HG03354 (cell line): Measurements from ENCODE around the gene CD82.

ENCODE experiments used
- ATAC-seq: cut with Tn5 transposase; IDR thresholded peaks from one replicate; pipeline ENCODE4 v1.9.1; 2021; ENCODE audit warnings: mild to moderate bottlenecking; ENCODE audit not compliant: unreplicated experiment, poor library complexity, severe bottlenecking

The CD82 gene

DNA sequence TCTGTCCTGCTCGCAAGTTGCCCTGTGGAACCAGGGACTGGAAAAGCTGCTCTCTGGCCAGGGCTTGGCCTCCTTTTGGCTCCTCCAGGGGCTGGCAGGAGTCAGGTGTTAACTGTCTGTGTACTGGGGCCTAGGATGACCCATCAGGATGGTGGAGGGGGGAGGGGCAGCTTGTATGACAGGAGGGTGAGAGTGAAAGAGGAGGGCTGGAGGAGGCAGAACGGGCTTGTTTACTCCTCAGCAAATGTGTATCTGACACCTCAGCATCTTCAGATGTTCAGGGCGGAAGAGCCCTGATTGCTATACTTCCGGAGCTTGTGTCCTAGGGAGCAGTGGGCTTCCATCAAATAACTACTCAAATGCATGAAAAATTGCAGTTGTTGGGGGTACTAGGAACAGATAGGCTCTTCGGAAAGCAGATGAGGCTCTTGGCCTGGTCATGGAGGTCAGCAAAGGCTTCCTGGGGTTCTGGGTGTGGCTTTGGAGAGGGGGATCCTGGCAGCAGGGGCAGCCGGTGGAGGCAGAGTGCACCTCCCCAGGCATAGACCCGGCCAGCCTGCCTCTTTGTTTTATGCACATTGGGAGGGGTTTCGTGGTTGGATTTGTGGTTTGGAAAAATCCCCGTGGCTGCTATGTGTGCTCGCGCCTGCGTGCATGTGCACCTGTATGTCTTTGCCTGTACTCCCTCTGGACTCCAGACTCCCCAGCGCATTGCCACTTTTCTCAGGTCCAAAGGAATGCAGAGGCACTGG is 31.2 kb downstream of the CD82 start:
- ATAC-seq: no peak

DNA sequence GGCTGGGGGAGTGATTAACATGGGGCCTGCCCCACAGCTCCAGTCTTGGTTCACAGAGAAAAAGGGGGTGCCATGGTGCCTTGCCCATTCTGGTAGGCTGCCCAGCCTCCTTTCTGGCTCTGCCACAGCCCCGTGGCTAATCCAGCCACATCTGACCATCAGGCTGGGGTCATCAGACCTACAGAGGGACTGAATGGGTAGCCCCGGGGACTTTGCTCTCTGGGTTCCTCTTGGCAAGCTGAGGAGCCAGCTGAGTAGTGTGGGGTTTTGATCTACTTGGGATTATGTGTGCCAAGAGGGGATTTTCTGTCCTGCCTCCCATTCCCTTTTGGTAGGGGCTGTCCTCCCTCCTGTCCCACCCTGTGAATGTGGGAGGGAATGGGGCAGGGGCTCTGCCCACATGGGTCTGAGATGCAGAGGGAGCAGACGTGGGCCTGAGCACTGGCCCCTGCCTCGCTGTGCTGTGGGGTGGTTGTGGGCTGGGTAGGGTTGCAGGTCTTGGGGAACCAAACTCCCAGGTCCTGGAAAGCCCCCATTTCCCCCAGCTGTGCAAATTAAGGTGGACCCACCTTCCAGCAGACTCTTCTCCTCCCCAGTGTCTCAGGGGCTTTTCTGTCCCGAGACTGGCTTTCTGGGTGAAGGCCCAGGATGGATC is 32.0 kb downstream of the CD82 start:
- ATAC-seq: no peak

DNA sequence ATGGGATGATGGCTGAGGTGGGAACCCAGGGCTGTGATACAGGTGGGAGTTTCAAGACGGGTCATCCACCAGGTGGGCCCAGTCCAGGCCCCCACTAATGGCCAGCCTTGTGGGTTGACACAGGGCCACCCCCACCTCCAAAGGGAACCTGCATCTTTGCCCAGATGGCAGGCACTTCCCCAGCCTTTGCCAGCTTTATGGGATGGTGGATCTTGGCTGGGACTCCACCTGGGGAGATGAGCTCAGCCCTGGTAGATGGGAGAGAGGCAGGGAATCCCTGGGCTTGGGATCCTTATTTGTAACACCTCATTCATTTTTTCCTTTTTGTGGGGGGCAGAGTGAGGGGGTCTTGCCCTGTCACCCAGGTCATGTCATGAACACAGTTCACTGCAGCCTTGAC is 33.4 kb downstream of the CD82 start:
- no peak for ATAC-seq

DNA sequence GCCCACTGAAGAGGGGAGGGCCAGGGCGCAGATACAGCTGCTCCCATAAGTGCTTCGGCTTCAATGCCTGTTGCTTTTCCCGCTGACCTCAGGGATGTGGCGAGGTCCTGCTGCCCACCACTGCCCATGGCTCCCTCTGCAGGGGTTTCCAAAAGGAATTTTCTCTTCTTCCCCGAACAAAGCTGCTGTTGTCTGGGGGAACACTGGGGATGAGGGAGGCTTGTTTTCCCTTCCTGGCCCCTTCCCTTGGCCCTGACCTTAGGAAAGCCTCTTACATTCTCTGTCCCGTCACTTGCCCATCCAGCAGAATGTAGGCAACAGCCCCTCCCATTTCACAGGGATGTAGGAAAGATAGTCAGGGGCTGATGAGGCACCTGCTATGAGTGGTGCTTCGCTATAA is 34.8 kb downstream of the CD82 start:
- no peak for ATAC-seq

DNA sequence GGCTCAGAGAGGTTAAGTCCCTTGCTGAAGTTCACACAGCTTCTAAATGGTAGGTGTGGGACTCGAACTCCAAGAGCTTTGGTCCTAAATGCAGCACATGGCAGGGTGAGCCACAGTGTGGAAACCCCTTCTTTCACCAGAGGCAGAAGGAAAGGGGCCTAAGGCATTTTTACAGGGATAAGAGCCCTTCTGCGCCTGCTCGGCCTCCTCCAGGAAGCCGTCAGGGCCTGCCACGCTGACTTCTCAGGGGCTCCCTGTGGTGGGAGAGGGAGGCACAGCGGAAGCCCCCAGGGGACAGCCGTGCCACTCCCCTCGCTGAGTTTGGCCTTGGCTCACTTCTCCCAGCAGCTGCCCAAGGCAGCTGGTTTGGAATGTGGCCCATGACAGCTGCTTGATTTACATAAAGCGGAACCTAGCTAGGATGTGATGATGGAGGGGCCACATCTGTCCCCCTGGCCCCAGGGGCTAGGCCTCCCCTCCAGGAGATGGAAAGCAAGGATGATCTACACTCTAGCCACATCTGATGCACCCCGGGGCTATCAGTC is 35.4 kb downstream of the CD82 start:
- peak; percentile 49 for ATAC-seq

DNA sequence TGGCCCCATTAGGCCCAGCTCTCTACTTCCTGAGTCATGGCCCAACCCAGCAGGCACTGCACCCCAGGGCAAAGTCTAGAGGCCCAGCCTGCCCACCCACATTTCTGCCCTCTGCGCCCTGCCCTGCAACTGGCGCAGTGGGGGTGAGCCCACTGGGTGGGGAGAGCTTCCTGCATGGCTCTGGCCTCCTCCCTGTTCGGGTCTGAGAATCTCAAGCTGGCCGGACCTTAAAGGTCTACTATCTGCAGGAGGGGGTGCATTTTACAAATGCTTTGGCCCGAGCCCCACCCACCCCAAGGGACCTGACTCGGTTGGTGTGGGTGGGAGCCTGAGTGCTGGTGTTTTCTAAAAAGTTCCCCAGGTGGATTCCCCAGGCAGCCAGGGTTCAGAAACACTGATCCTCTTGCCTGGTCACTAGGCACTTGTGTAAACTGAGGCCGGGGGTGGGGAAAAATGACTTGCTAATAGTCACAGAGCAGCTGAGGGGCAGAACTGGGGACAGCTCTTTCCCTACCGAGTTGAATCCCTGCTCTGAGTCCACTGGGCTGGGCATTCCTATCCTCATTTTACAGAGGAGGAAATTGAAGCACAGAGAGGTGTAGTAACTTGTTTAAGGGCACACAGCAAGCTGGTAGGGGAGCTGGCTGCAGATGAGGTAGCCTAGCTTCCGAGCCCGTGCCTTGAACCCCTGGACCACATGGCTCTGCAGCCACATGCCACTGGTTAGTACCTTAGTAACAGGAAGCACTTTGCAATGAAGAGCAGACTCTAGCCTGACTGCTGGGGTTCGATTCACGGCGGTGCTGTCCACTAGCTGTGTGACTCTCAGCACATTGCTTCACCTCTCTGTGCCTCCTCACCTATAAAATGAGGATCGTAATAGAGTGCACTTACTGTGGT is 36.3 kb downstream of the CD82 start:
- peak; percentile 54 for ATAC-seq

DNA sequence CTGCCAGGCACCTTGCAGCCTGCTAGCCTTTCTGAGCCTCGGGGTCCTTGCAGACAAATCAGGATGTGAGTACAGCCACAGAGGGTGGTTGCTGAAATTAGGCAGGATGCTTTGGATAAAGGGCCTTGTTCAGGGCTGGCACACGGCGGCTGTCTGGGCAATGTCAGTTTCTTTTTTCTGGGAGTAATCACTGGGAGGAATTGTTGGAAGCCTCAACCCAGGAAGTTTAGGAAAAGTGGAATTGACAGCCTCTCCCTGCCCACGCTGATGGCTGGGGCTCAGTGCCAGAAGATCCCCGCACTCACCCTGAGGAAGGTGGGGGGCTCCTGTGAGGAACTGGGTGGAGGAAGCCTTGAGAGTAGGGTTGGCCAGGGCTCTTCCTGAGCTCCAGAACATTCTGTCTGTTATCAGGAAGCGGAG is 37.4 kb downstream of the CD82 start:
- ATAC-seq: no peak

DNA sequence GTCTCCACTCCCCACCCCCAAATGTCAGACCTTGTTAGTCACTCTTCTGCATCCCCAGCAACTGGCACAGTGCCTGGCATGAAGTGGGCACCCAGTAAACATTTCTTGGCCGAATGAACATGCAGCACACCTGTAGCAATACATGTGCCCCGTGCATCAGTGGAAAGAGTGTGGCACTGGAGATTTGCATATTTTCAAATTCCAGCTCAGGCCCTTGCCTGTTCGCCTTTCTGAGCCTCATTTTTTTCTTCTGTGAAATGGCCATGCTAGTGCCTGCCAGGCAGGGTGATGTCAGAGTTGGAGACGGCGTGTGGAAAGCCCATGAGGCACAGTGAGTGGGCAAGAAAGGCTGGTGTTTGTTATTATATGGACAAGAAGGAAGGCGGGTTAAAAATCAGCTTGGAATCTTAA is 38.7 kb downstream of the CD82 start:
- no peak for ATAC-seq

DNA sequence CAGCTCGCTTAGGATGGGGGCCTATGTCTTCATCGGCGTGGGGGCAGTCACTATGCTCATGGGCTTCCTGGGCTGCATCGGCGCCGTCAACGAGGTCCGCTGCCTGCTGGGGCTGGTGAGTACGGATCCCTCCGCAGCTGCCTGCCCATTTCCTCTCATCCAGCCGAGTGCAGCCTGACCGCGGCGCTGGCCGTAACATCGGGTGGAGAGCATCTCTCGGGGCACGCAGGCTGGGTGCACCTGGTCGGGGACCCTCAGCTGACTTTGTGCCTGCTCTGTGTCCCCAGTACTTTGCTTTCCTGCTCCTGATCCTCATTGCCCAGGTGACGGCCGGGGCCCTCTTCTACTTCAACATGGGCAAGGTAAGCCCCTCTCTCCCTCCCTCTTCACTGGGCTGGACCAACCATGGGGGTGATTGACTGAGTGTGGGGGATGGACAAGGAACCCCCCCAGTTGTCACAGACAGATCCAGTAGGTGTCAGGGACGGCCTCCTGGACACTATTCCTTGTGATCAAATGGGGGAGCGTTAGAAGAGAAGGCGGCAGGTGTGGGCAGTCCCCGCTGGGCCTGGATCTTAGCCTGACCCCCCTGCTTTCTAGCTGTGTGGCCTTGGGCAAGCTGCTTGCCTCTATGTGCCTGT is 39.7 kb downstream of the CD82 start:
- ATAC-seq: no peak

DNA sequence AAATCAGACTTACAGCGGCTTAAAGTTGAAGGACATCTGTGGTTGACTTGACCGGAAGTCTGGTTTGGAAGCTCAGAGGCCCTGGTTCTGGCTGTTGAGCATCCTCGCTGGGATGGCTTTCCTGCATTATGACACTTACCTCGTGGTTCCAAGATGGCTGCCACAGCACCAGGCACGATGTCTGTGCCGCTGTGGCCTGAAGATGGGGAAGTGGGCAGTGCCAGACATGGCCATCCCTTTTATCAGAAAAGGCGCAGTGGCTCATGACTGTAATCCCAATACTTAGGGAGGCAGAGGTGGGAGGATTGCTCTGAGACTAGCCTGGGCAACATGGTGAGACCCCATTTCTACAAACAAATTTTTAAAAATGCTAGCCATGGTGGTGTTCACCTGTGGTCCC is 40.5 kb downstream of the CD82 start:
- ATAC-seq: no peak

DNA sequence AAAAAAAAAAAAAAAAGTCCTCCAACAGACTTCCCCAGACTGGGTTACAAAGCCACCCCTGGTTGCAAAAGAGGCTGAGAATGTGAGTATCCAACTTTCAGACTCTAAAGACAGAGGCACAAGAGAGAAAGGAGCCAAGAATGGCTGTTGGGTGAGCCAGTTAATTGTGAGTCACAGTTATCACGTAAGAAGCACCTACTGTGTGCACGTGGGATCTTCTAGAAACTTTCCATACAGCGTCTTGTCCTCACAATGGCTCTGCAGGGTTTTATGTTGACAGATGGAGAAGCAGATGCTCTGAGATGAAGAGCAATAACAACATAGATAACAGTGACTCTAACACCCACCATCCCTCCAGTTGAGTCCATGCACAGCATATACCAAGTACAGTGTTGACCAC is 41.0 kb downstream of the CD82 start:
- no peak for ATAC-seq

DNA sequence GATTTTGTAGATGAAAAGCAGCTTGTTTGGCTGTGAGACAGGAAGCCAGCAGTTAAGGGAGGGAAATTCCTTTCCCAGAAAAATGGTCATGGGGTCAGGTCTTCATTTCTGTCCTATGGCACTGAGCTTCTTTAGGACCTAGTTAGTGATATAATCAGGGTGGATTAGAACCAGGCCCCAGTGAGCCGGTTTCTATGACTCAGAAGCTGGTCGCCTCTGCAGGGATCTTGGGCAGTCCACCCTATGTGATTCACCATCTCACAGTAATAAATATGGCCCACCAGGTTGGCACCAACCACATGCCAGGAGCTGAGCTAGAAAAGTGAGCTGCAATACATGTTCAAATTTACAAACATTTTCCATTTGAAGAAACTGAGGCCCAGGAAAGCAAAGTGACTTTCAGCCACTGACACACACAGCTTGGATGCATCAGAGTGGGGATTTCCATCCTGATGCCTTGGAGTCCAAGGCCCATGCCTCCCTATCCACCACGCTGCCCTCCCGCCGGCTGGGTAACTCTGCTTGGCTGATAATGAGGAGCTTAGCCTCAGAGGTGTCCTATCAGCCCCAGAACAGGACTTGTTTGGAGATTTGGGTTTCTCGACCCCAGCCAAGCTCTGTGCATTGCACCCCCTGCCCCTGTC is 42.0 kb downstream of the CD82 start:
- no peak for ATAC-seq

DNA sequence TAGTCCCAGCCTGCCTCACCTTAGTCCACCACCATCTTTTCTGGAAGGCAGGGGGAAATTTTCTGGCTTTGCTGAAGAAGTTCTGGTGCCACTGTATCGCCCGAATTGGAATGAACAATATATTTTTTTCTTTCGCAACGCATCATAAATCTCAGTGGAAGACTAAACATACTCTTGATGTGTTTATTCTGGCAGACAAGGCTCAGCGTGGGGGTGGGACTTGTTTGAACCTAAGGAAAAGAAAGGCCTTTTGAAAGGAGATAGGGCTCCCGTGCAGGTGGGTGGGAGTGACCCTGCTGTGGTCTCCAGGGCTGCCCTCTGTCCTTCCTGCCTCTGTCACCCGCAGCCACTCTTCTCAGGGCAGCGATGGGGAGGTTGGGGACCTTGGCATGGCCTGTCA is 42.5 kb downstream of the CD82 start:
- ATAC-seq: no peak

DNA sequence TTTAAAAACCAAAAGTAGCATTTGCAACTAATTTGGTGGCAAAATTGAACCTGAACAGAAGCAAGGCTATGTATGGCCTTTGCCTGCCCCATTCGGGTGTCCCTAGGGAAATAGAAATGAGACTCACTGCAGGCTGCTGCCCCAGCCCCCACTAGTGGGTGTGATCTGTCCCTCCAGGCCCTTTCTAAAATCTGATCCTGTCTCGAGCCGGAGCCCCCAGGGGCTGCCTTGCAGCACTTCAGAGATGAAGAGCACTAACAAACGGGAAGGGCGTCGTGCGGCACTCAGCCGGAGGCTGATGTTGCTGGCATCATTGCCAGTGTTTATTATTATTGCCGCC is 43.2 kb downstream of the CD82 start:
- peak; percentile 16 for ATAC-seq

DNA sequence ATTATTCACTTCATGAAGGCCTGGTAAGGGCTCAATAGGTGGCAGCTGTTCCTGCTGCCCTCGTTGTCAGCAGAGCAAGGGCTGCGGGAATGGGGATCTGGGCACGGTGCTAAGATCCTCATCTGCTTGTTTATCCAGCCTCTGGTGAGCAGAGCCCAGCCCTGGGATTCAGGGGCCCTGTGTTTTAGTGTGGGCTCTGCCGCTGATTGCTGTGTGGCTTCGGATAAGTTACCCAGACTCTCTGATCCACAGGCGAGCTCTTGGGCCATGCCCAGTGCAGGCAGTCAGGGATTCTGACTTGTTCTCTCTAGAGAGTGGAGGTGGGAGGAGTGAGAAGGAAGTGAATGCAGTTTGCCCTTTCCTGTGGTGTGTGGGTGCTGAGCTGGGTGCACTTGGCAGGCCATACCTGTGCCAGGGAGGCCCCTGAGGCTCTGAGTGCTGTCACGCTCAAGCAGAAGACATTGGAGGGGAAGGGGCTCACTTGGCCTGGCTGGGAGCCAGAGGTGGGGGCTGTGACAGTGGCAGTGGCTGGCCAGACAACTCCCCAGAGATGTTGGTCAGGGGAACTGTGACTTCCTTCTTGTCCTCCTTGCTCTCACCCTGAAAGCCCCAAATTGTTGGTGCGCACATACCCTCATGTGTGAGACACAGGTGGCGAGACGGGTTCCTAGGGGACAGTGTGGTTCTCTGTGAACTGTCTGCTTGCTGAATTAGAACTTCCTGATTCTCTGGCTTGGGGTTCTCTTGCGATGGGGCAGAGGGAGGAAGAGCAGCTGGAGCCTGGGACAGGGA is 43.7 kb downstream of the CD82 start:
- ATAC-seq: peak; percentile 60

DNA sequence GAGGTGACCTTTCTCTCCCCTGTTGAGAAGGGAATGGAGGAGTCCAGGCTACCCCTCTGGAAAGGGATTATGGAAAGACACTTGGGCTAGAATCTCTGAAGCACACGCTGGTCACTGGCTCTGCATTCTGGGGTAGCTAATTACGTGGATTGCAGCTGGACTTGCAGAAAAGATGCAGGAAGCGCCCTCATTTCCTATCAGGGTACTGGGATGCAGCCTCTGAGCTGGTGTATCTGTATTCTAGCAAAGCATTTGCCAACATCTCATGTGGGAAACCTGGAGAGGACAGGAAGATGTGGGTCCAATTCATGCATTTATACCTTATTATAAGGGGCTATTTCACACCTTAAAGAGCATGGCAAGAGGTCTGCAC is 44.3 kb downstream of the CD82 start:
- no peak for ATAC-seq

DNA sequence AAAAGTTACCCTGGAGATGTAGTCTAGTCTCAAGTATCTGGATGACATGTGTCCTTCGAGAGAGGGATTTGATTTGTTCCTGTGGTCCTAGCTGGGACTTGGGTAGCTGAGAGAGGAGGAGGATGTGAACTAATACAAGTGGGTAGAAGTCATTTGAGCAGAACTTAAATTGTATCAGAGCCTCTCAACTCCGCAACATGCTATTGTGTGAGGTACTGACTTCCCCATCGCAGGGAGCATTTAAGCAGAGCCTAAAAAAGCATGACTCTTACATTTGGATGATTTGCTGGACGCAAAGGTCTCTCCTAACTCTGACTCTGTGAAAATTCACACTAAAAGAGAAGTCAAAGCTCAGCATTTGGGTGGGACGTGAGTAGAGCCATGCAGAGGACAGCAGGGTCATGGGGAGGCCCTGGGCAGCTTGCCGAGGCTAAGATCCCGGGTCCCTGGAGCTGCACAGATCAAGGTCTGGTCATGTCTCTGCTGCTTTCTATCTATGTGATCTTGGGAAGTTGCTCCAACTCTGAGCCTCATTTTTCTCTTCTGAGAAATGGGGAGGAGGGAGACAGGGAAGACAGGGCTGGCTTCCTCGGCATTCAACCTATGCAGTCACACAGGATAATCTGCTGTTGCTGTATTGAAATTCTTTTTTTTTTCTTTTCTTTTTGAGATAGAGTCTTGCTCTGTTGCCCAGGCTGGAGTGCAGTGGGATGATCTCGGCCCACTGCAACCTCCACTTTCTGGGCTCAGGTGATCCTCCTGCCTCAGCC is 44.9 kb downstream of the CD82 start:
- ATAC-seq: no peak

DNA sequence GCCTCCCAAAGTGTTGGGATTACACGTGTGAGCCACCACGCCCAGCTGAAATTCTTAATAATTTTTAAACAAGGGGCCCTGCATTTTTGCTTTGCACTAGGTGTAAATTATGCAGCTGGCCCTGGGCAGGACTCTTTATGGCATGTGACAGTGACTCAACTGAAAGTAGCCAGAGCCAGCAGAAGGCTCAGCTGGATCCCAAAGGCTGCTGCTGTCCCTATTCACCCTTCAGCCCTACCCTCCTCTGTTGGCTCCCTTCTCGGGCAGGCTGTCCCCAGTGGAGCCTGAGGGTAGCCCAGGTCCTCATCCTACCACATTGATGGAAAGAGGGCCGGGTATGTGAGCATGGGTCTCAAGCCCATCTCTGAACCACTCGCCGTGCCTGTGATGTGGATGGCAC is 45.6 kb downstream of the CD82 start:
- no peak for ATAC-seq
